Brain microvascular endothelial cell (primary cell): ENCODE data around the gene CCND2.

ENCODE experiments used
- DNase-seq: peaks from one replicate; pipeline ENCODE4 v3.0.0-alpha.2; 2020
- H3K27ac ChIP-seq: fragments of 250-450 bp; sonication (Bioruptor Pico); 2 replicates; pipeline ENCODE4 v1.5.1; 2020; ENCODE audit warnings: mild to moderate bottlenecking, moderate library complexity
- H3K27me3 ChIP-seq: fragments of 250-450 bp; sonication (Bioruptor Pico); replicated peaks from 2 replicates; pipeline ENCODE4 v1.5.1; 2020; ENCODE audit warnings: mild to moderate bottlenecking
- H3K36me3 ChIP-seq: fragments of 250-450 bp; sonication (Bioruptor Pico); replicated peaks from 2 replicates; pipeline ENCODE4 v1.5.1; 2020; ENCODE audit warnings: mild to moderate bottlenecking
- H3K4me3 ChIP-seq: 2 replicates; pipeline ENCODE4 v1.5.1; 2011; ENCODE audit warnings: low read depth, mild to moderate bottlenecking, control low read depth, low read length, moderate library complexity
- in situ Hi-C: cut with HindIII; loops from 2 replicates; pipeline ENCODE4 v1.10.0; 2017; ENCODE audit warnings: low sequenced_read_pairs, low pct_ligation_motif_present
- TF ChIP-seq, protein P1 (sequence below): IDR thresholded peaks from 2 replicates; pipeline ENCODE4 v1.5.1; 2011; ENCODE audit warnings: low read depth, mild to moderate bottlenecking, moderate library complexity, low read length, control low read depth, inconsistent platforms; ENCODE audit errors: missing control alignments

Gene CCND2

DNA sequence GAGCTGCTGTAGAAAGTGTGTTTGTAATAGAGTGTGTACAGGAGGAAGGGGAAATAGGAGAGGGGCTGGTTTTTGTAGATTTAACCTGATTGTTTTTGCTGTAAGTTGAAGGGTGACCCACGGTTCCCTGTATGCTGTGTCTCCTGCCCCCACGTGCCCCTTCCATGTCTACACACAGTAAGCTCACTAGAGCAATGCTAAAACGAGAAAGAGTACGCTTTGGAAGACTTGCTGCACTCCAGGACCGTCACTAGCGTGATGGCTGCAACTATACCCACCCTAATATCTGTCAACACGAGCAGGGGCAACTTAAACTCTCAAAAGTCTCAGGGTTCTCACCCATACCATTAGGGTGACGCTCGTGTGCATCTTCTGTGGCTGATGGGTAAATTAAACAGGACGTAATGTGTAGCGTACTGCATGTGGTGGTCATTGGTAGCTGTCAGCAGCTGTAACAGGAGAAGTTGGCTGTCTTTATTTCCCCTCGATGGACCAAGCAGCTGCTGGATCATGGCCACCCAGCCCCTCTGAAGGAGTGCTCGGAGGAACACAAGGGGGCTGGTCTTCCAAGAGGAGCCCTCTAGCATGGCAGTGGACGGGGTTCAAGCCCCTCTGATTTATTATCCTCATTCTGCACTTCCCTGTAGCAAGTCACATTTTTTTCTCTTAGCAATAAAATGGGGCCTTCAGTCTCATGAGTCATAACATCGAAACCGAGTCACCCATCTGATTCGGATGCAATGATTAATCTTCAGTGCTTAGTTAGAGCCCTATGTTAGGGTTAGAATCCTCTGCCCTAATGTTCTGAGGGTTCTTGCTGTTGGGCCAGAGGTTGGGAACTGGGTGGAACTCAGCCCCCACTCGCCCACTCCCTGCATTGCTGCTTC lies 14.0 kb downstream of the CCND2 start:
- in situ Hi-C loops, result no loop called here
- Histone ChIP-seq H3K27me3 (peaks cover 2% of the 10 kb centered on the region), H3K27ac (no peak overlapping the region), H3K36me3 (no peaks in the 10 kb centered on the region), H3K4me3 (no peak overlapping the region)
- DNase-seq, result no peak
- TF ChIP-seq, protein P1, sequence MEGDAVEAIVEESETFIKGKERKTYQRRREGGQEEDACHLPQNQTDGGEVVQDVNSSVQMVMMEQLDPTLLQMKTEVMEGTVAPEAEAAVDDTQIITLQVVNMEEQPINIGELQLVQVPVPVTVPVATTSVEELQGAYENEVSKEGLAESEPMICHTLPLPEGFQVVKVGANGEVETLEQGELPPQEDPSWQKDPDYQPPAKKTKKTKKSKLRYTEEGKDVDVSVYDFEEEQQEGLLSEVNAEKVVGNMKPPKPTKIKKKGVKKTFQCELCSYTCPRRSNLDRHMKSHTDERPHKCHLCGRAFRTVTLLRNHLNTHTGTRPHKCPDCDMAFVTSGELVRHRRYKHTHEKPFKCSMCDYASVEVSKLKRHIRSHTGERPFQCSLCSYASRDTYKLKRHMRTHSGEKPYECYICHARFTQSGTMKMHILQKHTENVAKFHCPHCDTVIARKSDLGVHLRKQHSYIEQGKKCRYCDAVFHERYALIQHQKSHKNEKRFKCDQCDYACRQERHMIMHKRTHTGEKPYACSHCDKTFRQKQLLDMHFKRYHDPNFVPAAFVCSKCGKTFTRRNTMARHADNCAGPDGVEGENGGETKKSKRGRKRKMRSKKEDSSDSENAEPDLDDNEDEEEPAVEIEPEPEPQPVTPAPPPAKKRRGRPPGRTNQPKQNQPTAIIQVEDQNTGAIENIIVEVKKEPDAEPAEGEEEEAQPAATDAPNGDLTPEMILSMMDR, result no peak

DNA sequence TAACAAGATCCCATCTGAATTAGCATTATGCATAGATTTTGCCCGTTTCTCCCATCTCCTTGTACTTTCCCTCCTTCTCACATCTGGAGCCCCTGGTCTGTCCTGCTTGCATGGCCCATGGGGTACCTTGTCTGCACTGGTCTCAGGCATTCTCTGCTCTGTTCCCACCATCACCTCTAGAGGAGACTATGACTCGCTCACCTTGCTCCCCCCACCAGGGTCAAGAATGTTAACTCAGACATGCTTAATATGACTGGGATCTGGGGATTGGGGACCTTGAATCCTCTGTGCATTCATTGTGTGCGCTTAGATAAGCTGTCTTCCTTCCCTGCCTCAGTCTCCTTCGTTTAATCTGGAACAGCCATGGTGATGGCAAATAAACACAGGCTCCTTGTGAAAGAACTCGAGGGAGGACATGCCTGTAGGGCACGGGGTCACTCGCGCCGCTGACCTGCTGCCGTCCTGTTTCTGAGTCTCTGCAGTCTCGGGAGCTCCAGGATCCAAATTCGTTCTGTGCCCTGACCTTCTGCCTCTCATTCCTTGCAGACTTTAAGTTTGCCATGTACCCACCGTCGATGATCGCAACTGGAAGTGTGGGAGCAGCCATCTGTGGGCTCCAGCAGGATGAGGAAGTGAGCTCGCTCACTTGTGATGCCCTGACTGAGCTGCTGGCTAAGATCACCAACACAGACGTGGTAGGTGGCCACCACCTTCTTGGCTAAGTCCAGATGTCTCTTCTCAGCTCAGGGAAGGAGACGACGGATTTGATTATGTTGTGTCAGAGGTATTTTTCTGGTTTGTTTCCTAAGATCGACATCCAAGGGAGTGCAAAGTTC lies 15.0 kb downstream of the CCND2 start:
- H3K4me3 ChIP-seq, result no peak overlapping the region
- TF ChIP-seq, protein P1, result no peak
- DNase-seq, result no peak
- H3K36me3 ChIP-seq, result no peaks in the 10 kb centered on the region
- H3K27ac ChIP-seq, result no peak overlapping the region
- in situ Hi-C loops, result no loop called here
- peaks cover 2% of the 10 kb centered on the region for H3K27me3 ChIP-seq

DNA sequence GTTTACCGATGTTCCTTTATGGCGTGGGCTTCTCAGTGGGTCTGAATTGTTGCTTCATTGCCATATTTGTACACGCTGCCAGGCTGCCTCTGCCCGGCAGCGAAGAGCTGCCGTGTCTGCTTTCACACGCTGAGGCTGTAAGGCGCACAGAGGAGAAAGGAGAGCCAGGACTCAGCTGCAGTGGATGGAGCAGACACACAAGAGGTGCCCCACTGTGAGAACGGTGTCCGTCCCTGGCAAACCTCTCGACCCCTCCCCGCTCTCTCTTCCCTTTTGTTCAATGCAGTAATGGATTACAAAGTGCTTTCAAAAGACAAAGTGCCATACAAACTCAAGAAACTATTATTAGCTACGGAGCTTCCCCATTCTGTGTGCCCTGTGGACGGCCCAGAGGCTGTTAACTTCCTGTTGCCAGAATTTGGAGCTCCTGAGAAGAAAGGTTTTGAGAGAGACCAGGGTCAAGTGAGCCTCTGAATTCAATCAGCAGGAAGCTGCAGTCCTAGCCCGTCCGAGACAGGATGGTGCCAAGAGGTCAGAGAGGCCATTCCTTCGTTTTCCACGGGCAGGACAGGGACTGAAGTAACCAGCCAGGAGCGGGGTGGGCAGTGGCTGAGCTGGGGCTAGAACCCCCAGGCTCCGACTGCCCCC lies 15.8 kb downstream of the CCND2 start:
- no peak for DNase-seq
- H3K36me3 ChIP-seq, result no peaks in the 10 kb centered on the region

DNA sequence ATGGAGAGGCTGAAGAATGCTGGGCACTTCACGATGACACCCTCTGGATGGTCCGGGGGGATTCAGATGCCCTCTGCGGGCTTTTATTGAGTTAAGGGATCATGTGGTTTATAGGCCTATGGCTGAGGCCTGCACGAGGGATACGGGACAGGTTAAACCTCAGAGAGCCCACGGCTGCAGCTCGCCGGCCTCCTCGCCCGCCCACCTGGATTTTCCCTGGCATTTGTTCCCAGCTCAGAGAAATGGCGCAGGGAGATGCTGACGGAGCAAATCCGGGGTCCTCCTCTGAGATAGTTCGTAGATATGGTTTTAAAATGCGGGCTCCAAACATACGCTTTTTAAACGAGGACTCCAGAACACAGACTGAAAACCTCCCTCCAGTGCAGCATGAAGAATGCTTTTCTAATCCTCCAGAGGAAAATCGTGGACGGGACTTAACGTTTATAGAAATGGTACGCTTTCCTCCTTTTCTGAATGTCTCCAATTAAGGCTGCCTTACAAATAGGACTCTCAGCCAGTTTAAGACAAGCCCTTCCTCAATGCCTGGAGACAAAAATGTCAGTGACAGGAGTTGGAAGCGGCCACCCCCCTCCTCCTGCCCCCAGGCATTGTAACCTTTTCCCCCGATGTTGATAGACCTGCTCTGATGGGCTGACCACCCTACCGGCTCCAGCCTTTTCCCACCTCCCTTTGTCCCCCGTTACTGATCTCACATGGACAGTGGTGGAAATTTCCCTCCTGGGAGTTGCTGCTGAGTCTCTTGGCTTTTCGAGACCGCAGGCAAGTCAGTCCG lies 16.6 kb downstream of the CCND2 start:
- TF ChIP-seq, protein P1, result no peak
- H3K4me3 ChIP-seq, result no peak overlapping the region
- no peak overlapping the region for H3K27ac ChIP-seq
- peaks cover 2% of the 10 kb centered on the region for H3K27me3 ChIP-seq
- in situ Hi-C loops, result no loop called here
- H3K36me3 ChIP-seq, result no peaks in the 10 kb centered on the region
- no peak for DNase-seq

More for the DNA sequence above, 15.8 kb downstream of the CCND2 start:
- Histone ChIP-seq H3K4me3 (no peak overlapping the region), H3K27ac (no peak overlapping the region), H3K27me3 (peaks cover 2% of the 10 kb centered on the region)
- TF ChIP-seq, protein P1, result no peak
- in situ Hi-C loops, result no loop called here

DNA sequence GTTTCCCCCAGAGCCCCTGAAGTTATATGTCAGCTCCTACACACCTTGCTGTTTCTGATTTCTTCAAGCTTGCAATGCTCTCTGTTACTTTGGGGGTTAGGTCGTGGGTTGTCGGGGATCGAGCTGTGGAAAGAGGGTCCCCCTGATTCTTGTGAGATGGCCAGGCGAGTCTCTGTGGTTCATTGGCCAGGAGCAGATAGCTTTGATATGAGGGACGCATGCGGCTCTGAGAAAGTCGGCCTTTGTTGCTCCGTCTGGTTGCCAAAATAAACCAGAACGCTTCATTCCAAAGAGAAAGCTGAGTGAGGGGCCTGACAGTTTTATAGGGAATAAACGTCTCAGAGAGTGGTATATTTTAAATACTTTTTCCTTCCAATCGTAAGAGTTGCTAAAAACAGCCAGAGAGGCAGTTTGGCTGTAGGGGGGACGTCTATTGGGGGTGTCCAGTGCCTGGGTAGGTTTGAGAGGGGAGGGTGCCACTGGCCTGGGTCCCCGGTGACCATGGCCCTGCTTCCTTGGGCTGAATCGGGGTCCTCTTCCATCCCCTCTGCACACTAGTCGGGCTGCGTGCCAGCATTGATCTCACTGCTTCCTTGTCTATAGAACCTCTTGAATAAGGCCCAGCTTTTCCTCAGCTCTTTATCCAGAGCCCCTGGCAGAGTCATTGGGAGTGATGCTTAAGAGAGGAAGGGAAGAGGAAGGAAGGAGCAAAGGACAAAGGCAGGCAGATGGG lies 18.9 kb downstream of the CCND2 start:
- in situ Hi-C loops, result no loop called here
- Histone ChIP-seq H3K27me3 (peaks cover 2% of the 10 kb centered on the region), H3K36me3 (no peaks in the 10 kb centered on the region), H3K4me3 (no peak overlapping the region), H3K27ac (no peak overlapping the region)
- TF ChIP-seq, protein P1, result no peak
- DNase-seq, result no peak
